Sigmoid colon (tissue), 3 donors: ENCODE results near the gene ANO4.

Experiments used
- POLR2A ChIP-seq, 2 donors: fragments of 450-650 bp; IDR thresholded peaks; one replicate each; pipeline ENCODE4 v1.6.1; 2016; ENCODE audit warnings: antibody characterized with exemption in 2 of 2, mild to moderate bottlenecking in 2 of 2, moderate library complexity in 2 of 2
- TF ChIP-seq, protein P1 (sequence below), 4 experiments: fragments of 450-650 bp in 3 of 4; fragments of 200-600 bp in 1 of 4; IDR thresholded peaks; one replicate each; pipeline ENCODE4 v1.5.1; 2016 to 2019; ENCODE audit warnings: antibody characterized with exemption in 4 of 4, mild to moderate bottlenecking in 3 of 4, moderate library complexity in 2 of 4

- TF ChIP-seq, protein P1, sequence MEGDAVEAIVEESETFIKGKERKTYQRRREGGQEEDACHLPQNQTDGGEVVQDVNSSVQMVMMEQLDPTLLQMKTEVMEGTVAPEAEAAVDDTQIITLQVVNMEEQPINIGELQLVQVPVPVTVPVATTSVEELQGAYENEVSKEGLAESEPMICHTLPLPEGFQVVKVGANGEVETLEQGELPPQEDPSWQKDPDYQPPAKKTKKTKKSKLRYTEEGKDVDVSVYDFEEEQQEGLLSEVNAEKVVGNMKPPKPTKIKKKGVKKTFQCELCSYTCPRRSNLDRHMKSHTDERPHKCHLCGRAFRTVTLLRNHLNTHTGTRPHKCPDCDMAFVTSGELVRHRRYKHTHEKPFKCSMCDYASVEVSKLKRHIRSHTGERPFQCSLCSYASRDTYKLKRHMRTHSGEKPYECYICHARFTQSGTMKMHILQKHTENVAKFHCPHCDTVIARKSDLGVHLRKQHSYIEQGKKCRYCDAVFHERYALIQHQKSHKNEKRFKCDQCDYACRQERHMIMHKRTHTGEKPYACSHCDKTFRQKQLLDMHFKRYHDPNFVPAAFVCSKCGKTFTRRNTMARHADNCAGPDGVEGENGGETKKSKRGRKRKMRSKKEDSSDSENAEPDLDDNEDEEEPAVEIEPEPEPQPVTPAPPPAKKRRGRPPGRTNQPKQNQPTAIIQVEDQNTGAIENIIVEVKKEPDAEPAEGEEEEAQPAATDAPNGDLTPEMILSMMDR (IDR thresholded peaks at IDR 0.05): no peak
- TF ChIP-seq POLR2A (IDR thresholded peaks at IDR 0.05): no peak
These were observed 62.8 kb downstream of the ANO4 start for GRCh38 chr12:100857418-100857817.
